Measurements from ENCODE around the gene ATP5F1E.

ATP5F1E gene

DNA sequence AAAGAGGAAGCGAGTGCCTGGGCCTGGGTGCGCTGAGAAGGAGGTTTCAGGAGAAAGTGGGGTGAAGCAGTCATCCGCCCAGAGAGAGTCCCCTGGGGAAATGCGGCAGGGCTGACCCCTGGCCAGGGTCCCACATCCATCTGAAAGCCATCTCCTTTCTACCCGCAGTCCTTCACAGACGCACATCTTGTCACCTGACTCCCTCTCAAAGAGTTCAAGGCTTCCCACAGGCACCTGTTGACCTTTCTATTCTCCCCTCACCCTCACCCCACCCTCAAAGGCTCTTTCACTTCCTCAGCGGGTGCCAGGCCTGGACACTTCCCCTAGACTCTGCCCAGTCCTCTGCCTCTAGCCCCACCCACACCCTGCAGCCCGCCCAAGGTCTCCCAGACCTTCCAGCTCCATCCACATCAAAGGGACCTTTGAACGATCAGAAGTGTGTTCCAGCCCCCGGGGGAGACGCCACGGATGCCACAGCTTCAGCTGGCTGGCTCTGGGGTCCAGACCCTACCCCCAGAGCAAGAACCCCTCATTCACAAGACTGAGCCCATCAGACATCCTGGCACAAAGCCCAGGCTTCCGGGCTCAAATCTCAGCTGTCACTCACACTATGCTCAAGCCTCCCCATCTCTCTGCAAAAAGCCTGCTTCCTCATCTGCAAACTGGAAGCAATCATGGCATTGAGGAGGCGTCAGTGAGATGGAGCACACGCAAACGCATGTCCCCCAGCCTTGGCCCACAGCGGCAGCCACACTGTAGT lies 27.2 kb downstream of the ATP5F1E start:
- no peak for DNase-seq

GRCh38 chr20:59004493-59004762 lies 27.7 kb downstream of the ATP5F1E start:
- DNase-seq, result no peak

GRCh38 chr20:59003836-59004492 lies 28.2 kb downstream of the ATP5F1E start:
- DNase-seq, result no peak

GRCh38 chr20:59002874-59003399 lies 29.2 kb downstream of the ATP5F1E start:
- no peak for DNase-seq

- DNase-seq, result no peak
Observed at GRCh38 chr20:59002388-59002787, 29.7 kb downstream of the ATP5F1E start.

DNA sequence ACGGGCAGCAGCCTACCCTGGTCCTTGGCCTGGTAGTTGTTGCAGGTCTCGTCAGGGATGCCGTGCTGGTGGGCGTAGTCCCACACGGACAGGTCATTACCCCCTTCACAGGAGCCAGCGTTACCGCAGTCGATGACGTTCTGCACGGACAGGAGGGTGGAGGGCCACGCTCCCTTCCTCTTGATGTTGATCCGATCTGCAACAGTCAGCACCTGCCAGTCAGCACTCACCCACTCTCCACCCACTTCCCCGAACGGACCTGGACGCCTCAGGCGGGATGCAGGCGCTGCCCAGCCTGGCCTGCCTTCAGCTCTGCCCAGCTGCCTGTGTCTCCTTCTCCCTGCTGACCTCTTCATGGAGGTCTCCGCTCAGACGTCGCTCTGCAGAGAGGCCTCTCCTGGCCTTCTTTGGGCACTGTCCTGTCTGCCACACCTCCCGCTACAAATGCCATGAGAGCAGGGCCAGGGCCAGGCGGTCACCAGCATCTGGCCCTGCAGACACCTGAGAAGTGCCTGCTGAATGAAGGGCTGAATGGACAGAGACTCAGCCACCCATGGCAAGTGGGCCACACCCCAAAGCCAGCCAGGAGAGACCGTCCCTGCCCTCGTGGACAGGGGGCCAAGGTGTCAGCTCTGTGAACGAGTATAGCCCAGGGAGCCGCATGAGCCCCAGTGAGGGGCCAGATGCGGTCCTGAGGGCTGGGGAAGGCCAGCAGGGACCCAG lies 30.5 kb downstream of the ATP5F1E start:
- DNase-seq, result no peak

DNA sequence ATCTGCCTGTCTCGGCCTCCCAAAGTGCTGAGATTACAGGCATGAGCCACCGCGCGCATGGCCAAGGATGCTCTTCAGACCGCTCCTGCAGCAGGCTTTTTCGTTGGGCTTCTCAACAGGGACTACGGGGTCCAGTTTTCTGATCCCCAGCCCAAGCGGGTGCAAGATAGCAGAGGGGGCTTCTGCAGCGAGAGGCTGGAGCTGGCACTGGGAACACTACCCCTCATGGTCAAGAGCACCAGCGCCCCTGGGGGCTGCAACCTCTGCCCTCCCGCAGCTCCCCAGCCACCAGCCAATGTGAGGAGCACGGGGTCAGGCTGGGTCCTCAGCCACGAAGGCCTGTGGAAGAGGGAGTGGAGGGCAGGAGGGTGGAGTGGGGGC lies 31.1 kb downstream of the ATP5F1E start:
- DNase-seq, result no peak

DNA sequence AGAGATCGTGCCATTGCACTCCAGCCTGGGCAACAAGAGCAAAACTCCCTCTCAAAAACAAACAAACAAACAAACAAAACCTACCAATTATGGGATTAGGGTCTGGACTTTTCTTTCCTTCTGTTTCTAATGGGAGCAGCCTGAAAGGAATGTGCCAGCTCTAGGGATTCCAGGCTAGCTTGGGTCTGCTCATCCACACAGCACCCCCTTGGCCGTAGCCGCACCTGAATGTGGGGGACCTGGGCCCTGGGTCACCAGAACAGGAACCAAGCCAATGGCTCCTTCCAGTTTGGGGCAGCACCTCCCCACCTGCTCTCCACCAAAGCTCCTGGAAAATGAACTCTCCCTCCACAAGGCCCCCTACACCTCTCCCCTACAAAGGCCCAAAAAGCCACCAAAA lies 31.8 kb downstream of the ATP5F1E start:
- no peak for DNase-seq

DNA sequence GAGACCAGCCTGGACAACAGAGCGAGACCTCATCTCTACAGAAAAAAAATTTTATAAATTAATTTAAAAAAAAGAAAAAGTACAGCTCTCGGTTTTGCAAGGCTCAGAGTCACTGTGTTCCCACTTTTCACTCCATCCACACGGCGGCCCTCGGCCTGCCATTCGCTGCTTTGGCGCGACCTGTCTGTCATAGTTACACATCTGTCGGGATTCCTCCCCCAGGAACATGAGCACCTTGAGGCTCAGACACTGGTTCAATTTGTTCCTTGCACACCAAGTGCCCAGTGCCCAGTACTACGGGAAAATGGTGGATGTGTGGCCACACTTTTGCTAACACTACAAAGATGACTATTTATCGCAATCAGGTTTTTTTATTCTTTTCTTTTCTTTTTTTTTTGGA lies 33.5 kb downstream of the ATP5F1E start:
- no peak for DNase-seq

- no peak for DNase-seq
Observed at GRCh38 chr20:58997141-58997770, 34.9 kb downstream of the ATP5F1E start.

DNA sequence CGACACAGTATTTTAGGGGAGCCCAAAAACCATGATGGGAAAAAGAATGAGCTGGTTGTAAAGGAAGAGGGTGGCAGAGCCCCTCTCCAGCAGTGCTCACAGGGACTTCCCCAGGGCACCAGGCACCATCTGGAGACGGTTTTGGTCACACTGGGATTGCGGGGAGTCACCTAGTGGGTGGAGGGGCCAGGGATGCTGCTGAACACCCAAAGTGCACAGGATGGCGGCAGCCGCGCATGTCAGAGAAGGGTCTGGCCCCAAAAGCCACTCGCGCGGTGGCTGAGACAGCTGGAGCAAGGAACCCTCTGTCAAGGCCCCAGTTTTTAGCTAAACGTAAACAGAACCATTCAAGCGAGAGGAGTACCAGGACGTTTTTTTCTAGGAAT lies 35.9 kb downstream of the ATP5F1E start:
- DNase-seq, result no peak

- no peak for DNase-seq
Observed at GRCh38 chr20:58995461-58996225, 36.5 kb downstream of the ATP5F1E start.

GRCh38 chr20:58994390-58995159 lies 37.6 kb downstream of the ATP5F1E start:
- no peak for DNase-seq

- DNase-seq, result no peak
Observed at GRCh38 chr20:58993332-58994248, 38.5 kb downstream of the ATP5F1E start.

DNA sequence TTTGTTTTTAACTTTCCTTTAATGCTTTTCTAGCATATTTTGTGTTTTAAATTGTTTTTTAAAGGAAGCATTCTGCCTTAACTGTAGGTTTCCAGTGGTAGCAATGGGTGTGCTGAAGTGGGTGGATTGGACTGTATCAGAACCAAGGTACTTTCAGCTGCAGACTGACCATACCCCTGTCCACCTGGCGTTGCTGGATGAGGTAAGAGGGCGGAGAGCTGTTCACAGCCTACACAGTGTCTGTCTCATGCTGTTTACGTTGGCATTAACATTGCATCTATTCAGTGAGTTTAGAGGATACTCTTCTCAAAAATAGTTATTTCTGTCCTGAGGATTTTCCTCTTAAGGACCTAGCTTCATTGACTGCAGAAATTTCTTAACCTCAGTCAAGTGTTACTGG lies 39.2 kb downstream of the ATP5F1E start:
- DNase-seq, result no peak

GRCh38 chr20:58991715-58992114 lies 40.4 kb downstream of the ATP5F1E start:
- no peak for DNase-seq

- no peak for DNase-seq
Observed at GRCh38 chr20:58990651-58991445, 41.3 kb downstream of the ATP5F1E start.

DNA sequence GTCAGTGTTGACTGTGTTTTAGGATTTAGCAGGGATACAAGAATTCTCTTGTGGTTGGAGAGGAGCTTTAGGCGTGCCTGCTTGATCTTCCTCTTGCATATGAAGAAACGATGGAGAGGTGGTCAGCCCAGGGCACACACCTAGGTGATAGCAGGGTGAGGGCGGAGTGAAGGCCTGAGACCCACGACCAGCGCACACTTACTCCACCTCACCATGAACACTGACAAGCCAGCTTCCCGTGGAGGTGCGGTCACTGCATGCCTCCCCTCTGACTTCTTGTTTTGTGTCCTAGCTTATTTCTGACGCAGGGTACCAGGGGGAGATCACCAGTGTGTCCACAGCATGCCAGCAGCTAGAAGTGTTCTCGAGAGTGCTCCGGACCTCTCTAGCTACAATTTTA lies 42.9 kb downstream of the ATP5F1E start:
- DNase-seq, result no peak

DNA sequence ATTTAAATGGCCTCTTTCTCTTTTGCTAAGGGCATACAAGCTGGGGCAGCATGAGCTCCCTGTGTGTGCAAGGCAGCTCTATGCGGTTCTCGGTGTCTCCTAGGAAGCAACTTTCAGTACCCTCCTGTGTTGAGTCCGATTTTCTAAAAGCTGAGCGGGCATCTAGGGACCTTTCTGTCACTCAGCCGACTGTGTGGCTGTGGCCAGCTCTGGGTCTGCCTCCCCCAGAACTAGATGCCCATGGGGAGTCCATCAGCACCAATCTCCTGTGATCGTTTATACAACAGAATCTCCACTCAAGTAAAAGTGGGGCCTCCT lies 43.6 kb downstream of the ATP5F1E start:
- DNase-seq, result no peak

All from NCI-H748 treated with DMSO at 0.1 percent for 48 hours (cell line).